Hepatocyte (in vitro differentiated cells): ENCODE measurements around the gene TEX55.

Source experiments
- EZH2 ChIP-seq: fragments of 200-600 bp; sonication (generic); IDR thresholded peaks from 2 replicates; pipeline ENCODE4 v1.6.1; 2016; ENCODE audit warnings: antibody characterized with exemption, mild to moderate bottlenecking, borderline replicate concordance
- TF ChIP-seq, protein P1 (sequence below): fragments of 200-600 bp; sonication (generic); IDR thresholded peaks from 2 replicates; pipeline ENCODE4 v1.5.1; 2016; ENCODE audit warnings: antibody characterized with exemption, mild to moderate bottlenecking; ENCODE audit not compliant: poor library complexity

DNA sequence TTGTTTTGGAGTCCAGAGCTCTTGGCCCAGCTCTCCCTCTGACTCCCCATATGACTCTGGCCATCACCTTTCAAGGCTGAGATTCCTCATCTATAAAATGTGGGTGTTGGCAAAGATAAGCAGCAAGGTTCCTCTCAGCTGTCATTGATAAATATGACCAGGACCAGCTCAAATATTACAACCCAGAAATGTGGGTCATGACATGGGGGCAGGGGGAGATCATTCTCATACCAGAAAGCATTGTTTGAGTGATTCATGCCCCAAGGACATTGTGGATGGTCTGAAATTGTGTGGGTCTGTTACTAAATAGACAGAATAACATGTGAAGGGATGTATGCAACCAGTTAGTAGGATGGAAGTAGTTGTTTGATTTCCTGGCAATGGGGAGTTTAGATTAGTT is 41.3 kb downstream of the TEX55 start:
- TF ChIP-seq, protein P1, sequence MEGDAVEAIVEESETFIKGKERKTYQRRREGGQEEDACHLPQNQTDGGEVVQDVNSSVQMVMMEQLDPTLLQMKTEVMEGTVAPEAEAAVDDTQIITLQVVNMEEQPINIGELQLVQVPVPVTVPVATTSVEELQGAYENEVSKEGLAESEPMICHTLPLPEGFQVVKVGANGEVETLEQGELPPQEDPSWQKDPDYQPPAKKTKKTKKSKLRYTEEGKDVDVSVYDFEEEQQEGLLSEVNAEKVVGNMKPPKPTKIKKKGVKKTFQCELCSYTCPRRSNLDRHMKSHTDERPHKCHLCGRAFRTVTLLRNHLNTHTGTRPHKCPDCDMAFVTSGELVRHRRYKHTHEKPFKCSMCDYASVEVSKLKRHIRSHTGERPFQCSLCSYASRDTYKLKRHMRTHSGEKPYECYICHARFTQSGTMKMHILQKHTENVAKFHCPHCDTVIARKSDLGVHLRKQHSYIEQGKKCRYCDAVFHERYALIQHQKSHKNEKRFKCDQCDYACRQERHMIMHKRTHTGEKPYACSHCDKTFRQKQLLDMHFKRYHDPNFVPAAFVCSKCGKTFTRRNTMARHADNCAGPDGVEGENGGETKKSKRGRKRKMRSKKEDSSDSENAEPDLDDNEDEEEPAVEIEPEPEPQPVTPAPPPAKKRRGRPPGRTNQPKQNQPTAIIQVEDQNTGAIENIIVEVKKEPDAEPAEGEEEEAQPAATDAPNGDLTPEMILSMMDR = no peak
- no peak for TF ChIP-seq EZH2
